Right lobe of liver (tissue), 6 donors: ENCODE results near the gene METAP2. TPM values are rescaled to one million over a fixed set of nuclear protein-coding genes. Genes with fewer than 3 reads are reported as not detected.

ENCODE experiments used
- ATAC-seq, 4 donors: fragments of 200-7000 bp; cut with Tn5 transposase; one replicate each; pipeline ENCODE4 v1.9.1; 2020; ENCODE audit warnings: mild to moderate bottlenecking in 4 of 4, moderate library complexity in 4 of 4
- DNase-seq, 3 donors: peaks; one replicate each; pipeline ENCODE4 v3.0.0-alpha.2; 2020
- H3K27ac ChIP-seq, 3 donors: fragments of 200-600 bp; one replicate each; pipeline ENCODE4 v1.8.0; 2022
- H3K27me3 ChIP-seq, 2 donors: fragments of 200-600 bp; one replicate each; pipeline ENCODE4 v1.8.0; 2022
- H3K36me3 ChIP-seq, 4 donors: fragments of 200-600 bp; sonication (generic) in 1 of 4; one replicate each; pipeline versions ENCODE4 v1.5.1 to v1.8.0; 2017 to 2022; ENCODE audit warnings: control low read depth in 1 of 4
- H3K4me1 ChIP-seq, 4 donors: fragments of 200-600 bp; sonication (generic) in 1 of 4; one replicate each; pipeline versions ENCODE4 v1.5.1 to v1.8.0; 2017 to 2022; ENCODE audit warnings: control low read depth in 1 of 4
- H3K4me3 ChIP-seq, 3 donors: fragments of 200-600 bp; one replicate each; pipeline ENCODE4 v1.8.0; 2022
- H3K9me3 ChIP-seq, 4 donors: fragments of 200-600 bp; sonication (generic) in 1 of 4; one replicate each; pipeline versions ENCODE4 v1.5.1 to v1.8.0; 2017 to 2022; ENCODE audit warnings: control low read depth in 1 of 4
- CTCF ChIP-seq, 4 donors: fragments of 200-600 bp in 3 of 4; fragments of 450-650 bp in 1 of 4; IDR thresholded peaks; one replicate each; pipeline versions ENCODE4 v1.5.1 to v1.8.0; 2016 to 2022; ENCODE audit warnings: antibody characterized with exemption in 4 of 4, mild to moderate bottlenecking in 2 of 4
- POLR2A ChIP-seq: fragments of 450-650 bp; IDR thresholded peaks from one replicate; pipeline ENCODE4 v1.6.1; 2017; ENCODE audit warnings: antibody characterized with exemption, mild to moderate bottlenecking
- WGBS: methylation state at CpG from one replicate; pipeline ENCODE4 v1.1.6; 2018; ENCODE audit warnings: low coverage, low lambda C conversion rate; ENCODE audit not compliant: insufficient coverage; ENCODE audit errors: missing lambda C conversion rate; 5-methylcytosine and 5-hydroxymethylcytosine counted together
- intact Hi-C, 2 donors: fragments of 100-400 bp; cut with DNase I; formaldehyde crosslinking; loops; one replicate each; pipeline versions ENCODE4 v1.11.2 to v1.14.1; 2022
- total RNA-seq, 6 experiments: library from RNA; depleted of rRNA in 2 of 6; stranded (reverse); fragments of >200 nt in 2 of 6; fragmentation: NEBNext Ultra II Directional in 3 of 6; extraction: Animal tissue kit (Norgen Biotek cat#: 25700) in 3 of 6; gene quantifications; one replicate each; pipeline versions ENCODE4 v1.1.0 to v1.2.4, GENCODE V29; 2016 to 2023
- donor health status: DM: no; HTN: yes; CAD: no.
- donor health status: DM: no; HTN: no; CAD: no.
- donor health status: DM: no; HTN: no; CAD: no.
- donor health status: DM: no; HTN: yes; CAD: no.
- donor health status: DM: no; HTN: yes; CAD: no.

Gene METAP2
- total RNA-seq, 6 experiments from 2014 or later = 25.5 to 62.0 (median 34.0) TPM

DNA sequence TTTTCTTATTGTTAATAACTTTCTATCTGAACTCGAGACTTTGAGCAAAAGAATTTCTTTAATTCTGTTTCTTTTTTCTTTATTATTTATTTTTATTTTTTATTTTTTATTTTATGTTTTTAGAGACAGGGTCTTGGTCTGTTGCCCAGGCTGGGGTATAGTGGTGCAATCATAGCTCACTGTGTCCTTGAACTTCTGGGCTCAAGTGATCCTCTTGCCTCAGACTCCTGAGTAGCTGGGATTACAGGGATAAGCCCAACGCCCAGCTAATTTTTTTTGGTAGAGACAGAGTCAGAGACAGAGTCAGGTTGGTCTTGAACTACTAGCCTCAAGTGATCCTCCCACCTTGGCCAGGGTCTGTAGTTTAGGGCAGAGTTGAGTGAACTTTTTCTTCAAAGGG is 18.5 kb downstream of the METAP2 start:
- Histone ChIP-seq H3K9me3 (no peaks in the 10 kb centered on the region), H3K4me3 (no peak overlapping the region), H3K27me3 (no peaks in the 10 kb centered on the region), H3K27ac (no peak overlapping the region), H3K4me1 (no peaks in the 10 kb centered on the region), H3K36me3 (peaks cover 0 to 40% (median 15%) of the 10 kb centered on the region in 4 donors)
- TF ChIP-seq POLR2A (no peak), CTCF (IDR thresholded peaks at IDR 0.05) (no peak)
- 70% methylated on average over 2 of the region's 2 CpGs for WGBS
- intact Hi-C loops = no loop called here
- peak in 2 of 4 donors; percentile 52 to 60 for ATAC-seq
- no peak for DNase-seq

DNA sequence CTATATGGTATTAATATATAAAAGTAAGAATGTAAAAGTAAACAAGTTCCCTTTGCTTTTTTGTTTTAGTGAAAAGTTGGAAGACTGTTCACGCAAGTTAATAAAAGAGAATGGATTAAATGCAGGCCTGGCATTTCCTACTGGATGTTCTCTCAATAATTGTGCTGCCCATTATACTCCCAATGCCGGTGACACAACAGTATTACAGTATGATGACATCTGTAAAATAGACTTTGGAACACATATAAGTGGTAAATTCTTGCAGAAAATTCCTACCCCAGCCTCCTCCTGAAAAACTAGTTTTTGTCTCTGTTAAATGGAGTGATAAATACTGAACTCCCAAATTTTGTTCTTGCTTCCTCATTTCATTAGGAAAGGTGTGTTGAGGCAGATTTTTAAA is 20.9 kb downstream of the METAP2 start:
- DNase-seq (no peak), ATAC-seq (peak in 3 of 4 donors; percentile 35 to 64 (median 48))
- H3K27me3 ChIP-seq = no peaks in the 10 kb centered on the region
- H3K27ac ChIP-seq = no peak overlapping the region
- no peak overlapping the region for H3K4me3 ChIP-seq
- intact Hi-C loops = no loop called here
- TF ChIP-seq CTCF (IDR thresholded peaks at IDR 0.05) = no peak
- TF ChIP-seq POLR2A = no peak
- H3K4me1 ChIP-seq = no peaks in the 10 kb centered on the region
- H3K36me3 ChIP-seq = peaks cover 0 to 53% (median 15%) of the 10 kb centered on the region in 4 donors
- WGBS = 57% methylated on average over 2 of the region's 2 CpGs
- H3K9me3 ChIP-seq = no peaks in the 10 kb centered on the region

DNA sequence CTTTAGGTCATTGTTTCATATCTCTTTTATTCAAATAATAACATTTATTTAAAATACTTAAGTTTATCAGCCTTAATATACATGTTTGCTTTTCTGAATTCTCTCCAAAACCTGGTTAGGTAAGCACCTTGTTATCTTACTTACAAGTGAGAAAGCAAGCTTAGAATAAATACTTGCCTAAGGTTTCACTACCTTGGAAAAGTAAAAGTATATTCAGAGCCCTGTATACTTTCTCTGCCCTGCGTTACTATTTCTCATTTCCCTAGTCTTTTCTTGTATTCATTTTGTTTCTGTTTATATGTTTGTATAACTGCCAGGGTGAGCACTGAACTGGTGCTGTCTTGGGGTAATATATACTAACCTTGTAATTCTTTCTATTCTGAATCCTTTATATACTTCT is 21.5 kb downstream of the METAP2 start:
- Histone ChIP-seq H3K27ac (no peak overlapping the region), H3K4me1 (no peaks in the 10 kb centered on the region), H3K36me3 (peaks cover 0 to 51% (median 15%) of the 10 kb centered on the region in 4 donors), H3K9me3 (no peaks in the 10 kb centered on the region), H3K4me3 (no peak overlapping the region), H3K27me3 (no peaks in the 10 kb centered on the region)
- intact Hi-C loops = no loop called here
- no peak for DNase-seq
- WGBS = 82% methylated on average over 1 of the region's 1 CpG
- no peak for ATAC-seq
- TF ChIP-seq CTCF (IDR thresholded peaks at IDR 0.05) = no peak
- TF ChIP-seq POLR2A = no peak

DNA sequence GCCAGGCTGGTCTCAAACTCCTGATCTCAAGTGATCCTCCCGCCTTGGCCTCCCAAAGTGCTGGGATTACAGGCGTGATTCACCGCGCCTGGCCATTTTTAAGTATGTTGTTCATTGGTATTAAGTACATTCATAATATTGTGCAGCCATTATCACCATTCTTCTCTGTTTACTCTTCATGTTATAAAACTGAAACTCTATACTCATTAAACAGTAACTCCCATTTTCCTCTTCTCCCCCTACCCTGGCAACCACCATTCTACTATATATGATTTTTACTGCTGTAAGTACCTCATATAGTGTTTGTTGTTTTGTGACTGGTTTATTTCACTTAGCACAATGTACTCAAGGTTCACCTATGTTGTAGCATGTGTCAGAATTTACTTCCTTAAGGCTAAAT is 23.1 kb downstream of the METAP2 start:
- DNase-seq (no peak), ATAC-seq (no peak)
- TF ChIP-seq POLR2A (no peak), CTCF (IDR thresholded peaks at IDR 0.05) (no peak)
- H3K4me3 ChIP-seq = no peak overlapping the region
- 100% methylated on average over 4 of the region's 4 CpGs for WGBS
- peaks cover 0 to 51% (median 15%) of the 10 kb centered on the region in 4 donors for H3K36me3 ChIP-seq
- no peaks in the 10 kb centered on the region for H3K27me3 ChIP-seq
- H3K9me3 ChIP-seq = no peaks in the 10 kb centered on the region
- H3K27ac ChIP-seq = no peak overlapping the region
- intact Hi-C loops = no loop called here
- H3K4me1 ChIP-seq = no peaks in the 10 kb centered on the region

- Histone ChIP-seq H3K4me3 (no peak overlapping the region), H3K27me3 (no peaks in the 10 kb centered on the region), H3K27ac (no peak overlapping the region), H3K4me1 (peaks cover 0 to 8% (median 2%) of the 10 kb centered on the region in 4 donors), H3K9me3 (no peaks in the 10 kb centered on the region), H3K36me3 (peaks cover 0 to 51% (median 15%) of the 10 kb centered on the region in 4 donors)
- 97% methylated on average over 3 of the region's 5 CpGs for WGBS
- TF ChIP-seq POLR2A (no peak), CTCF (IDR thresholded peaks at IDR 0.05) (no peak)
- intact Hi-C loops = no loop called here
- no peak for DNase-seq
- ATAC-seq = no peak
Observed at GRCh38 chr12:95498968-95499367, 25.0 kb downstream of the METAP2 start.
